ENCODE measurements around the gene DPF3. TPM values are rescaled to one million over a fixed set of nuclear protein-coding genes. Genes with fewer than 3 reads are reported as not detected.

DPF3 gene
- total RNA-seq, result 4.4 and 9.3 TPM in 2 replicates

DNA sequence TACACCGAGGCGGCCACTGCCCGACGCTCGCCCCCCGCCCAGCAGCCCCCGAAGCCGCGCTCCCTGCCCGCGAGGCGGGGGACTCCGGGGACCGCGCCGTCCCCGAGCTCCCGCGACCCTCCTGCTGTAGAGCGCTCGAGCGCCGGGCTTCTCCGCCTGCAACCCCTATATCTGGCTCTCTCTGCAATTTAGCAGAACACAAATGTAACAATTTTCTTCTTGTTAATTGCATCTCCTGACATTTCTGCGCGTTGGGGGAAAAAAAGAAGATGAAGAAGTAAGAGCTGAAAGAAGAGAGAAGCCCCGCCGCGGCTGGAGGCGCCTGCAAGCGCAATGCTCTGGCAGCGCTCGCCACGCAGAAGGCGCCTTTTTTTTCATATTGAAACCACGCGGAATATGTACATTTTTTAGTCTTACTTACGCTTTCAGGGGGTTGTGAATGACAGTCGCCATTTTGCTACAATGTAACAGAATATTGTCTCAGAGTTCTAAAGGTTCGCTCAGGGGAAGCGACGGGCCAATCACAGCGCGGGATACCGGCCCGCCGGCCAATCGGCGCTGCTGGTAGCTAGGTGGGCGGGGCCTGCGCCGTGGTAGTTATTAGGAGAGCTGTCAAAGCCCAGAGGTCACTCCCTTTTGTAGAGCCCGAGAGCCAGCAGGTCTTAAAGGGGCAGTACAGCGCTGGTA, at the start of gene DPF3:
TSS of gene DPF3 (minus strand) at position 466 of the 687 bp plus-strand sequence. CDS start at position 453, 13 bp downstream.

GRCh38 chr14:72926292-72927028, 32.6 kb upstream of the DPF3 start, which contains the start of gene DCAF4:
Gene DCAF4 (plus strand): TSS chr14:72926464. CDS start chr14:72937979, 11,515 bp downstream.

Small RNA genes lying within 50 kb of the gene (small RNA-seq; reads per million reads assigned to genes)
- gene RF00019, result not detected

Other genes with a start within 250 kb of the DPF3 start
- 16.0 and 19.0 TPM in 2 replicates for gene DCAF4, start 32.4 kb upstream of the DPF3 start, total RNA-seq
- 21.1 and 25.5 TPM in 2 replicates for gene ZFYVE1, start 133.0 kb upstream of the DPF3 start, total RNA-seq
- gene RBM25, start 164.4 kb upstream of the DPF3 start, total RNA-seq, result 70.6 and 78.8 TPM in 2 replicates
- gene PSEN1, start 242.4 kb upstream of the DPF3 start, total RNA-seq, result 45.9 and 52.2 TPM in 2 replicates